Brain microvascular endothelial cell (primary cell): ENCODE data around the gene JMJD4.

Experiments
- DNase-seq: peaks from one replicate; pipeline ENCODE4 v3.0.0-alpha.2; 2020
- H3K27ac ChIP-seq: fragments of 250-450 bp; sonication (Bioruptor Pico); 2 replicates; pipeline ENCODE4 v1.5.1; 2020; ENCODE audit warnings: mild to moderate bottlenecking, moderate library complexity
- H3K27me3 ChIP-seq: fragments of 250-450 bp; sonication (Bioruptor Pico); replicated peaks from 2 replicates; pipeline ENCODE4 v1.5.1; 2020; ENCODE audit warnings: mild to moderate bottlenecking
- H3K36me3 ChIP-seq: fragments of 250-450 bp; sonication (Bioruptor Pico); replicated peaks from 2 replicates; pipeline ENCODE4 v1.5.1; 2020; ENCODE audit warnings: mild to moderate bottlenecking
- H3K4me3 ChIP-seq: 2 replicates; pipeline ENCODE4 v1.5.1; 2011; ENCODE audit warnings: low read depth, mild to moderate bottlenecking, control low read depth, low read length, moderate library complexity
- in situ Hi-C: cut with HindIII; loops from 2 replicates; pipeline ENCODE4 v1.10.0; 2017; ENCODE audit warnings: low sequenced_read_pairs, low pct_ligation_motif_present
- TF ChIP-seq, protein P1 (sequence below): IDR thresholded peaks from 2 replicates; pipeline ENCODE4 v1.5.1; 2011; ENCODE audit warnings: low read depth, mild to moderate bottlenecking, moderate library complexity, low read length, control low read depth, inconsistent platforms; ENCODE audit errors: missing control alignments

JMJD4 gene

DNA sequence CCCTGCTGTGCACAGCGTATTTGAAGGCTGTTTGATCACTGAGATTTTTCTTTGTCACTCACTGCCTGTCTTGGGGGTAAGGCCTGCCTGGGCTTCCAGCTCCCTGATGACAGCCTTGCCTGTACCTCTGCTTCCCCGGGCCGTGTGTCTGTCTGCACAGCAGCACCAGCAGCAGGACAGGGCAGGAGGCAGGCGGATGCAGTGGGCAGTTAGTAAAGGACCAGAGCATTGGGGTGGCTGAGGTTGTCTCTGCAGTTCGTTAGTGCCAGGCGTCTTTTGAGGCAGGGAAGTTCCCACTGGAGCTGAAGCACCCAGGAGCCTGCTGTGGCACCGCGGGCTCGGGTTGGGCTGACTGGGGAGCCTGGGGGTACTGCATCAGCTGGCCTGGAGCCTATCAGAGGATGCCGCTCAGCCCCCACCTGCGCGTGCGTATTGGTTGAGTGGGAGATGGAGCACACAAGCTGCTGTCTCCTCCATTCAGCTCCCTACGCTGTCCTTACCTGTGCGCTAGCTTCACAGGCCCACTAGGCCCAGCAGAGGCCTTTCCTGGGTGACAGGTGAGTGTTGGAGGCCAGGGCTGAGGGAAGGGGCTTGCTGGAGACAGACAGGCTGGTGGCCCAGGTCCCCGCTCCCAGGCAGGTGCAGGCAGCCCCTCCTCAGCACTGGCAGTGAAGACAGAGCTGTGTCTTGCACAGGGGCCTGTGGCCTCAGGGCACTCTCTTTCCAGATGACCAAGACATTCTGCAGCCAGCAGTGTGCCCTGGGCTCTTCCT is 28.3 kb upstream of the JMJD4 start:
- no peak overlapping the region for H3K27ac ChIP-seq
- in situ Hi-C loops = no loop called here
- DNase-seq = no peak
- H3K27me3 ChIP-seq = no peaks in the 10 kb centered on the region
- TF ChIP-seq, protein P1, sequence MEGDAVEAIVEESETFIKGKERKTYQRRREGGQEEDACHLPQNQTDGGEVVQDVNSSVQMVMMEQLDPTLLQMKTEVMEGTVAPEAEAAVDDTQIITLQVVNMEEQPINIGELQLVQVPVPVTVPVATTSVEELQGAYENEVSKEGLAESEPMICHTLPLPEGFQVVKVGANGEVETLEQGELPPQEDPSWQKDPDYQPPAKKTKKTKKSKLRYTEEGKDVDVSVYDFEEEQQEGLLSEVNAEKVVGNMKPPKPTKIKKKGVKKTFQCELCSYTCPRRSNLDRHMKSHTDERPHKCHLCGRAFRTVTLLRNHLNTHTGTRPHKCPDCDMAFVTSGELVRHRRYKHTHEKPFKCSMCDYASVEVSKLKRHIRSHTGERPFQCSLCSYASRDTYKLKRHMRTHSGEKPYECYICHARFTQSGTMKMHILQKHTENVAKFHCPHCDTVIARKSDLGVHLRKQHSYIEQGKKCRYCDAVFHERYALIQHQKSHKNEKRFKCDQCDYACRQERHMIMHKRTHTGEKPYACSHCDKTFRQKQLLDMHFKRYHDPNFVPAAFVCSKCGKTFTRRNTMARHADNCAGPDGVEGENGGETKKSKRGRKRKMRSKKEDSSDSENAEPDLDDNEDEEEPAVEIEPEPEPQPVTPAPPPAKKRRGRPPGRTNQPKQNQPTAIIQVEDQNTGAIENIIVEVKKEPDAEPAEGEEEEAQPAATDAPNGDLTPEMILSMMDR = no peak
- H3K36me3 ChIP-seq = peaks cover 32% of the 10 kb centered on the region
- no peak overlapping the region for H3K4me3 ChIP-seq

GRCh38 chr1:227762231-227762911 is 27.3 kb upstream of the JMJD4 start:
- TF ChIP-seq, protein P1 = peak; percentile 91
- peak; percentile 66 for DNase-seq
- in situ Hi-C loops = no loop called here
- Histone ChIP-seq H3K36me3 (peaks cover 24% of the 10 kb centered on the region), H3K27ac (no peak overlapping the region), H3K4me3 (no peak overlapping the region), H3K27me3 (no peaks in the 10 kb centered on the region)

GRCh38 chr1:227761621-227762230 is 26.6 kb upstream of the JMJD4 start:
- Histone ChIP-seq H3K27me3 (no peaks in the 10 kb centered on the region), H3K36me3 (peaks cover 18% of the 10 kb centered on the region), H3K27ac (no peak overlapping the region), H3K4me3 (no peak overlapping the region)
- TF ChIP-seq, protein P1 = no peak
- DNase-seq = no peak
- in situ Hi-C loops = no loop called here

DNA sequence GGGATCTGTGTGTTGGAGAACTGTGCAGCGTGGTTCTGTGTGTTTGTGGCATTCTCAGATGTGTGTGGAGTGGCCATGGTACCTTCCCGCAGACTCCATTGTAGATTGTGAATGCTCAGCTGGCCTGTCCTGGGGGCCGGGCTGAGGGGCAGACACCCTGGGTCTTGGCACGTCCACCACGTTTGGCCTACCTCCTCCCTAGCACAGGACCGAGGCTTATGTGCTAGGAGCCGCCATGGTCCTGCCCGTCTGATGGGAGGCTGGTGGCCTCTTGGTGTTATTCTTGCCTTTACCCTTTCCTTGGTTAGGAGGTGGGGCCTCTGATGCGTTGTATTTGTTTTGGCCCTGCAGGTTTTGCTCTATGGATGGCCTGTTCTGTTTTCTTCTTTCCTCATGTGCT is 25.3 kb upstream of the JMJD4 start:
- no peak for DNase-seq
- no peak overlapping the region for H3K27ac ChIP-seq
- in situ Hi-C loops = no loop called here
- H3K27me3 ChIP-seq = no peaks in the 10 kb centered on the region
- H3K4me3 ChIP-seq = no peak overlapping the region
- TF ChIP-seq, protein P1 = no peak
- H3K36me3 ChIP-seq = peaks cover 18% of the 10 kb centered on the region

DNA sequence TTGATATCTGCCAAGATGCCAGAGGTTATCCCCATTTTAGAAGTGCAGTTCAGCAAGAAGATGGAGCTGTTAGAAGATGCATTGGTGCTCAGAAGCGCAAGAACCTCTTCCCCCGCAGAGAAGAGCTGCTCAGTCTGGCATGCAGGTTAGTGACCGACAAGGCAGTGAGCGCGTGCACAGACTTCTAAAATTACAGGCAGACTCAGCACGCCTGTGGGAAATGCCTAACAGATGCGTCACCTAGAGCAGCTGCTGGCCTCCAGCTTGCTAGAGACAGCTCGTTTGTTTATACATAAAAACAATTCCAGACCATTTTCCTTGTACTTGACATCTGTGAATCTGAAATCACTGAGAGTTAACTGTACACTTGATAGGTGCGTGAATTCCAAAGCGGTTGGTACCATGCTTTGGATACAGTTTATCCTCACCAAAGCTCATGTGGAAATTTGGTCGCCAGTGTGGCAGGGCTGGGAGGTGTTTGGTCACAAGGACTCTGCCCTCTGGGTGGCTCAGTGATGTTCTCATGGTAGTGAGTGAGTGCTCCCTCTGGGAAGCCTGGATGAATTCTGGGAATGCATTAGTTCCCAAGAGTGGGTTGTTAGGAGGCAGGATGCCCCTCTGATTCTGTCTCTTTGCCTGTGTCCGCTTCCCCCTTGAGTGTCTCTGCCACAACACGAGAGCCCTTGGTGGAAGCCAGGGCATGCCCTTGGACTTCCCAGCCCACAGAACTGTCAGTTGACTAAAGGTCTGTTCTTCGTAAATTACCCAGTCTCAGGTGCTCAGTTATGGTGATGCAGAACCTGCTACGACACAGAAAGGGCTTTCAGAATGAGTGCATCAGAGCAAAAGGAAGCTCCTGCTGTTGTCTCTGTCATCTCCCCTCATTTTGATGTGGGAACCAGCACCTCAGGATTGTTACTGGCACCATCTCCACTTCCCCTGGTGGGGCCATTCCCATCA is 24.5 kb upstream of the JMJD4 start:
- Histone ChIP-seq H3K27me3 (no peaks in the 10 kb centered on the region), H3K36me3 (peaks cover 14% of the 10 kb centered on the region), H3K4me3 (no peak overlapping the region), H3K27ac (peak overlapping the region; percentile 49)
- in situ Hi-C loops = no loop called here
- TF ChIP-seq, protein P1 = no peak
- peak; percentile 98 for DNase-seq
